Neural cell (in vitro differentiated cells): Measurements from ENCODE around the gene CASP10. TPM values are rescaled to one million over a fixed set of nuclear protein-coding genes. Genes with fewer than 3 reads are reported as not detected.

Experiments
- H2AFZ ChIP-seq: fragments of 200-600, 300-800 bp; sonication (generic), shearing (Covaris generic); 2 replicates; pipeline ENCODE4 v1.6.0; 2014; ENCODE audit warnings: low read depth, mild to moderate bottlenecking, antibody characterized with exemption, low read length, moderate library complexity
- H3F3A ChIP-seq: fragments of 200-600 bp; shearing (Covaris generic); 2 replicates; pipeline ENCODE4 v1.6.1; 2016; ENCODE audit warnings: mild to moderate bottlenecking, moderate library complexity, mixed read lengths, antibody characterized with exemption, low read length; ENCODE audit not compliant: insufficient read depth, poor library complexity, severe bottlenecking
- H3K27ac ChIP-seq: fragments of 200-600, 300-800 bp; sonication (generic), shearing (Covaris generic); 2 replicates; pipeline ENCODE4 v1.5.1; 2014; ENCODE audit warnings: mild to moderate bottlenecking, low read length, moderate library complexity
- H3K27me3 ChIP-seq: fragments of 300-800, 200-600 bp; sonication (generic), shearing (Covaris generic); 2 replicates; pipeline ENCODE4 v1.6.0; 2014; ENCODE audit warnings: mild to moderate bottlenecking, low read depth, low read length, moderate library complexity; ENCODE audit not compliant: insufficient read depth
- H3K36me3 ChIP-seq: fragments of 300-800, 200-600 bp; sonication (generic), shearing (Covaris generic); 2 replicates; pipeline ENCODE4 v1.5.1; 2014; ENCODE audit warnings: mild to moderate bottlenecking, antibody characterized with exemption, low read length, moderate library complexity; ENCODE audit not compliant: insufficient read depth
- H3K4me2 ChIP-seq: fragments of 300-800, 200-600 bp; sonication (generic), shearing (Covaris generic); 2 replicates; pipeline ENCODE4 v1.6.0; 2014; ENCODE audit warnings: mild to moderate bottlenecking, low read length
- H3K4me3 ChIP-seq: fragments of 300-800, 200-600 bp; sonication (generic), shearing (Covaris generic); 2 replicates; pipeline ENCODE4 v1.5.1; 2014; ENCODE audit warnings: mild to moderate bottlenecking, low read length, moderate library complexity
- H3K79me2 ChIP-seq: fragments of 200-600 bp; shearing (Covaris generic); replicated peaks from 2 replicates; pipeline ENCODE4 v1.6.0; 2014; ENCODE audit warnings: mild to moderate bottlenecking, low read length, moderate library complexity; ENCODE audit not compliant: insufficient read depth
- H3K9ac ChIP-seq: fragments of 300-800, 200-600 bp; sonication (generic), shearing (Covaris generic); 2 replicates; pipeline ENCODE4 v1.6.1; 2016; ENCODE audit warnings: mild to moderate bottlenecking, low read length, mixed read lengths
- H3K9me2 ChIP-seq: fragments of 200-600 bp; shearing (Covaris generic); 2 replicates; pipeline ENCODE4 v1.6.1; 2016; ENCODE audit warnings: mild to moderate bottlenecking, low read length, mixed read lengths; ENCODE audit not compliant: insufficient read depth
- H3K9me3 ChIP-seq: fragments of 200-600, 300-800 bp; sonication (generic), shearing (Covaris generic); 2 replicates; pipeline ENCODE4 v1.6.1; 2016; ENCODE audit warnings: mild to moderate bottlenecking, mixed run types, low read length, moderate library complexity, mixed read lengths
- H4K20me1 ChIP-seq: fragments of 200-600 bp; shearing (Covaris generic); 2 replicates; pipeline ENCODE4 v1.6.1; 2016; ENCODE audit warnings: mild to moderate bottlenecking, mixed run types; ENCODE audit not compliant: insufficient read depth
- CTCF ChIP-seq: fragments of 450-650 bp; IDR thresholded peaks from 2 replicates; pipeline ENCODE4 v1.5.1; 2014; ENCODE audit warnings: antibody characterized with exemption, mild to moderate bottlenecking, moderate library complexity; ENCODE audit not compliant: poor library complexity, severe bottlenecking
- EP300 ChIP-seq: fragments of 450-650 bp; conservative IDR thresholded peaks from 2 replicates; pipeline ENCODE4 v1.6.1; 2014; ENCODE audit warnings: antibody characterized with exemption, mild to moderate bottlenecking, moderate library complexity; ENCODE audit not compliant: poor library complexity, severe bottlenecking
- EZH2 ChIP-seq: fragments of 200-600, 300-800 bp; shearing (Covaris generic), sonication (generic); IDR thresholded peaks from 2 replicates; pipeline ENCODE4 v1.6.1; 2014; ENCODE audit warnings: antibody characterized with exemption, low read length, borderline replicate concordance, mild to moderate bottlenecking; ENCODE audit not compliant: insufficient read depth, poor library complexity, severe bottlenecking
- MXI1 ChIP-seq: fragments of 450-650 bp; conservative IDR thresholded peaks from 2 replicates; pipeline ENCODE4 v1.6.1; 2014; ENCODE audit warnings: antibody characterized with exemption, mild to moderate bottlenecking; ENCODE audit not compliant: poor library complexity, severe bottlenecking
- POLR2AphosphoS5 ChIP-seq: IDR thresholded peaks from 2 replicates; pipeline ENCODE4 v1.6.1; 2012
- RAD21 ChIP-seq: fragments of 450-650 bp; conservative IDR thresholded peaks from 2 replicates; pipeline ENCODE4 v1.6.1; 2014; ENCODE audit warnings: antibody characterized with exemption, mild to moderate bottlenecking, moderate library complexity
- REST ChIP-seq: IDR thresholded peaks from 2 replicates; pipeline ENCODE4 v1.6.1; 2012; ENCODE audit warnings: borderline replicate concordance
- SMC3 ChIP-seq: fragments of 450-650 bp; conservative IDR thresholded peaks from 2 replicates; pipeline ENCODE4 v1.6.1; 2014; ENCODE audit warnings: antibody characterized with exemption, mild to moderate bottlenecking, moderate library complexity; ENCODE audit not compliant: poor library complexity
- TAF1 ChIP-seq: IDR thresholded peaks from 2 replicates; pipeline ENCODE4 v1.6.1; 2012; ENCODE audit warnings: low read depth
- polyA plus RNA-seq: library from polyadenylated mRNA; depleted of rRNA; stranded (reverse); fragments of >200 nt; gene quantifications from 2 replicates; pipeline ENCODE4 v1.2.3, GENCODE V29; 2014

Gene CASP10
- polyA plus RNA-seq, 1 donor from 2014 or later: not detected

- no peaks in the 10 kb centered on the region for H3K9me2 ChIP-seq
- H3K9me3 ChIP-seq: no peaks in the 10 kb centered on the region
- H3K27ac ChIP-seq: no peak overlapping the region
- H3K79me2 ChIP-seq: no peaks in the 10 kb centered on the region
- no peak overlapping the region for H3K4me3 ChIP-seq
- H3K9ac ChIP-seq: no peak overlapping the region
- no peaks in the 10 kb centered on the region for H3K27me3 ChIP-seq
- TF ChIP-seq CTCF (no peak), EP300 (no peak), SMC3 (no peak), TAF1 (no peak), RAD21 (no peak), POLR2AphosphoS5 (no peak), REST (no peak), EZH2 (no peak), MXI1 (no peak)
- no peaks in the 10 kb centered on the region for H3F3A ChIP-seq
- no peaks in the 10 kb centered on the region for H3K36me3 ChIP-seq
- H4K20me1 ChIP-seq: no peaks in the 10 kb centered on the region
- no peak overlapping the region for H3K4me2 ChIP-seq
- no peak overlapping the region for H2AFZ ChIP-seq
Measured at GRCh38 chr2:201152999-201153815, 29.7 kb upstream of the CASP10 start.

- Histone ChIP-seq H2AFZ (no peak overlapping the region), H3K4me3 (no peak overlapping the region), H3K79me2 (no peaks in the 10 kb centered on the region), H3K36me3 (no peaks in the 10 kb centered on the region), H3K9me2 (no peaks in the 10 kb centered on the region), H4K20me1 (no peaks in the 10 kb centered on the region), H3K27me3 (no peaks in the 10 kb centered on the region), H3K27ac (no peak overlapping the region), H3K9ac (no peak overlapping the region), H3K9me3 (no peaks in the 10 kb centered on the region), H3K4me2 (no peak overlapping the region), H3F3A (no peaks in the 10 kb centered on the region)
- TF ChIP-seq EP300: no peak
- no peak for TF ChIP-seq POLR2AphosphoS5
- TF ChIP-seq RAD21: no peak
- TF ChIP-seq TAF1: no peak
- TF ChIP-seq SMC3: no peak
- no peak for TF ChIP-seq REST
- no peak for TF ChIP-seq CTCF
- TF ChIP-seq EZH2: no peak
- no peak for TF ChIP-seq MXI1
Measured at GRCh38 chr2:201154615-201155399, 28.1 kb upstream of the CASP10 start.
